ENCODE measurements around the gene CT45A7. TPM values are rescaled to one million over a fixed set of nuclear protein-coding genes. Genes with fewer than 3 reads are reported as not detected.
"Not testable (repeated sequence)": the region's sequence is repeated elsewhere in the genome, so short reads cannot be mapped to it uniquely, and the experiment has no call there.

CT45A7 gene
- total and polyA plus RNA-seq, 2 donors (not counting 1 experiment from before 2014, with no cell fraction given): not detected

- H3K9ac ChIP-seq (ENCODE audit: low read length); H4K20me1 ChIP-seq (ENCODE audit: control insufficient read depth, insufficient read depth, low read length, poor library complexity, severe bottlenecking); CTCF ChIA-PET; POLR2A ChIA-PET; H3K4me2 ChIP-seq (replicated peaks; ENCODE audit: low read depth, low read length, poor library complexity, severe bottlenecking); H2AFZ ChIP-seq (ENCODE audit: insufficient read depth, low read depth, low read length, poor library complexity, severe bottlenecking); DNase-seq; H3K27me3 ChIP-seq (replicated peaks in 1 of 4; ENCODE audit: control extremely low read depth in 1 of 4, control insufficient read depth in 3 of 4, insufficient read depth in 4 of 4, low read length in 3 of 4); H3K4me3 ChIP-seq (ENCODE audit: control extremely low read depth in 1 of 5, extremely low read depth in 1 of 5, insufficient read depth in 1 of 5, low read depth in 2 of 5, low read length in 4 of 5); H3K27ac Mint-ChIP-seq; H3K27me3 Mint-ChIP-seq; H3K4me3 Mint-ChIP-seq; H3K4me1 Mint-ChIP-seq; H3K4me1 ChIP-seq (ENCODE audit: control insufficient read depth in 2 of 2, insufficient read depth in 2 of 2, low read length in 2 of 2); H3K36me3 ChIP-seq (replicated peaks in 1 of 2; ENCODE audit: control extremely low read depth in 1 of 2, control insufficient read depth in 1 of 2, extremely low read depth in 1 of 2, insufficient read depth in 2 of 2, low read length in 1 of 2); H3K9me3 Mint-ChIP-seq (ENCODE audit: insufficient read depth); intact Hi-C loops (cut with micrococcal nuclease); H3K9me3 ChIP-seq (ENCODE audit: control extremely low read depth in 1 of 3, control insufficient read depth in 2 of 3, insufficient read depth in 1 of 3, low read length in 2 of 3); H3K79me2 ChIP-seq (ENCODE audit: control insufficient read depth, insufficient read depth, low read length); ATAC-seq (ENCODE audit: low read depth); H3K27ac ChIP-seq (ENCODE audit: low read length in 2 of 2): not testable (repeated sequence)
- WGBS (ENCODE audit: insufficient coverage): no CpG with 5 or more reads among the region's 17 CpGs
Observed at GRCh38 chrX:135819912-135820311, 17.2 kb downstream of the CT45A7 start, which contains the start of gene CT45A2. Gene CT45A2 (minus strand): TSS chrX:135820012. CDS start chrX:135816265, 3,747 bp downstream.

GRCh38 chrX:135802687-135803086 lies 34.4 kb downstream of the CT45A7 start, which contains the start of gene CT45A6:
Gene CT45A6 (minus strand): TSS chrX:135802787. CDS start chrX:135798993, 3,794 bp downstream.
- no CpG with 5 or more reads among the region's 16 CpGs for WGBS (ENCODE audit: insufficient coverage)
- H3K4me3 ChIP-seq (ENCODE audit: control extremely low read depth in 1 of 5, extremely low read depth in 1 of 5, insufficient read depth in 1 of 5, low read depth in 2 of 5, low read length in 4 of 5); H3K36me3 ChIP-seq (replicated peaks in 1 of 2; ENCODE audit: control extremely low read depth in 1 of 2, control insufficient read depth in 1 of 2, extremely low read depth in 1 of 2, insufficient read depth in 2 of 2, low read length in 1 of 2); H3K4me1 ChIP-seq (ENCODE audit: control insufficient read depth in 2 of 2, insufficient read depth in 2 of 2, low read length in 2 of 2); H4K20me1 ChIP-seq (ENCODE audit: control insufficient read depth, insufficient read depth, low read length, poor library complexity, severe bottlenecking); H3K27ac Mint-ChIP-seq; intact Hi-C loops (cut with micrococcal nuclease); H3K4me3 Mint-ChIP-seq; H3K9me3 ChIP-seq (ENCODE audit: control extremely low read depth in 1 of 3, control insufficient read depth in 2 of 3, insufficient read depth in 1 of 3, low read length in 2 of 3); H2AFZ ChIP-seq (ENCODE audit: insufficient read depth, low read depth, low read length, poor library complexity, severe bottlenecking); H3K27me3 Mint-ChIP-seq; POLR2A ChIA-PET; H3K27ac ChIP-seq (ENCODE audit: low read length in 2 of 2); H3K79me2 ChIP-seq (ENCODE audit: control insufficient read depth, insufficient read depth, low read length); DNase-seq; H3K27me3 ChIP-seq (replicated peaks in 1 of 4; ENCODE audit: control extremely low read depth in 1 of 4, control insufficient read depth in 3 of 4, insufficient read depth in 4 of 4, low read length in 3 of 4); H3K4me2 ChIP-seq (replicated peaks; ENCODE audit: low read depth, low read length, poor library complexity, severe bottlenecking); ATAC-seq (ENCODE audit: low read depth); CTCF ChIA-PET; H3K9me3 Mint-ChIP-seq (ENCODE audit: insufficient read depth); H3K4me1 Mint-ChIP-seq; H3K9ac ChIP-seq (ENCODE audit: low read length): not testable (repeated sequence)

GRCh38 chrX:135785403-135785802 lies 51.7 kb downstream of the CT45A7 start, which contains the start of gene CT45A5:
Gene CT45A5 (minus strand): TSS chrX:135785503. CDS start chrX:135781729, 3,774 bp downstream.
- H2AFZ ChIP-seq (ENCODE audit: insufficient read depth, low read depth, low read length, poor library complexity, severe bottlenecking); H3K27me3 ChIP-seq (replicated peaks in 1 of 4; ENCODE audit: control extremely low read depth in 1 of 4, control insufficient read depth in 3 of 4, insufficient read depth in 4 of 4, low read length in 3 of 4); H3K4me1 ChIP-seq (ENCODE audit: control insufficient read depth in 2 of 2, insufficient read depth in 2 of 2, low read length in 2 of 2); H3K36me3 ChIP-seq (replicated peaks in 1 of 2; ENCODE audit: control extremely low read depth in 1 of 2, control insufficient read depth in 1 of 2, extremely low read depth in 1 of 2, insufficient read depth in 2 of 2, low read length in 1 of 2); H3K9ac ChIP-seq (ENCODE audit: low read length); ATAC-seq (ENCODE audit: low read depth); intact Hi-C loops (cut with micrococcal nuclease); DNase-seq; H4K20me1 ChIP-seq (ENCODE audit: control insufficient read depth, insufficient read depth, low read length, poor library complexity, severe bottlenecking); H3K27ac Mint-ChIP-seq; CTCF ChIA-PET; H3K27ac ChIP-seq (ENCODE audit: low read length in 2 of 2); H3K4me3 Mint-ChIP-seq; H3K9me3 Mint-ChIP-seq (ENCODE audit: insufficient read depth); H3K4me3 ChIP-seq (ENCODE audit: control extremely low read depth in 1 of 5, extremely low read depth in 1 of 5, insufficient read depth in 1 of 5, low read depth in 2 of 5, low read length in 4 of 5); H3K27me3 Mint-ChIP-seq; POLR2A ChIA-PET; H3K79me2 ChIP-seq (ENCODE audit: control insufficient read depth, insufficient read depth, low read length); H3K9me3 ChIP-seq (ENCODE audit: control extremely low read depth in 1 of 3, control insufficient read depth in 2 of 3, insufficient read depth in 1 of 3, low read length in 2 of 3); H3K4me1 Mint-ChIP-seq; H3K4me2 ChIP-seq (replicated peaks; ENCODE audit: low read depth, low read length, poor library complexity, severe bottlenecking): not testable (repeated sequence)
- WGBS (ENCODE audit: insufficient coverage): no CpG with 5 or more reads among the region's 16 CpGs

Other genes starting within 250 kb of the CT45A7 start
- gene CT45A1, start 123.6 kb downstream of the CT45A7 start, total RNA-seq: not detected in 2 replicates
- not detected in 2 replicates for gene CT45A1, start 123.6 kb downstream of the CT45A7 start, polyA plus RNA-seq
- not detected in 2 replicates for gene CT45A3, start 69.1 kb downstream of the CT45A7 start, total RNA-seq
- not detected in 2 replicates for gene CT45A3, start 69.1 kb downstream of the CT45A7 start, polyA plus RNA-seq
- gene CT45A5, start 51.8 kb downstream of the CT45A7 start, total RNA-seq: not detected in 2 replicates
- not detected in 2 replicates for gene CT45A5, start 51.8 kb downstream of the CT45A7 start, polyA plus RNA-seq
- not detected in 2 replicates for gene CT45A6, start 34.5 kb downstream of the CT45A7 start, total RNA-seq
- gene CT45A6, start 34.5 kb downstream of the CT45A7 start, polyA plus RNA-seq: not detected in 2 replicates
- not detected in 2 replicates for gene CT45A2, start 17.3 kb downstream of the CT45A7 start, total RNA-seq
- gene CT45A2, start 17.3 kb downstream of the CT45A7 start, polyA plus RNA-seq: not detected in 2 replicates
- gene CT45A8, start 17.3 kb upstream of the CT45A7 start, total RNA-seq: not detected in 2 replicates
- gene CT45A8, start 17.3 kb upstream of the CT45A7 start, polyA plus RNA-seq: not detected in 2 replicates
- not detected in 2 replicates for gene CT45A9, start 34.5 kb upstream of the CT45A7 start, total RNA-seq
- not detected in 2 replicates for gene CT45A9, start 34.5 kb upstream of the CT45A7 start, polyA plus RNA-seq
- not detected in 2 replicates for gene CT45A10, start 56.2 kb upstream of the CT45A7 start, total RNA-seq
- gene CT45A10, start 56.2 kb upstream of the CT45A7 start, polyA plus RNA-seq: not detected in 2 replicates
- not detected in 2 replicates for gene SAGE1, start 56.4 kb upstream of the CT45A7 start, total RNA-seq
- 0.18 TPM in 1 of 2 replicates, not detected in the other for gene SAGE1, start 56.4 kb upstream of the CT45A7 start, polyA plus RNA-seq
- gene MMGT1, start 136.7 kb upstream of the CT45A7 start, total RNA-seq: 24.4 and 25.1 TPM in 2 replicates
- 7.9 and 18.5 TPM in 2 replicates for gene MMGT1, start 136.7 kb upstream of the CT45A7 start, polyA plus RNA-seq
- gene SLC9A6, start 148.2 kb upstream of the CT45A7 start, total RNA-seq: 14.5 and 15.2 TPM in 2 replicates
- gene SLC9A6, start 148.2 kb upstream of the CT45A7 start, polyA plus RNA-seq: 3.1 and 6.3 TPM in 2 replicates